HL-60/S4 treated with retinoic acid at 250 ng/mL for 4 days and 3 days (cell line): ENCODE measurements around the gene SRR.

ENCODE experiments used
- in situ Hi-C: fragments of 300-500 bp; cut with MboI; formaldehyde crosslinking; loops from 2 replicates; pipeline ENCODE4 v1.7.0; 2022; ENCODE audit warnings: low sequenced_read_pairs

SRR gene

DNA sequence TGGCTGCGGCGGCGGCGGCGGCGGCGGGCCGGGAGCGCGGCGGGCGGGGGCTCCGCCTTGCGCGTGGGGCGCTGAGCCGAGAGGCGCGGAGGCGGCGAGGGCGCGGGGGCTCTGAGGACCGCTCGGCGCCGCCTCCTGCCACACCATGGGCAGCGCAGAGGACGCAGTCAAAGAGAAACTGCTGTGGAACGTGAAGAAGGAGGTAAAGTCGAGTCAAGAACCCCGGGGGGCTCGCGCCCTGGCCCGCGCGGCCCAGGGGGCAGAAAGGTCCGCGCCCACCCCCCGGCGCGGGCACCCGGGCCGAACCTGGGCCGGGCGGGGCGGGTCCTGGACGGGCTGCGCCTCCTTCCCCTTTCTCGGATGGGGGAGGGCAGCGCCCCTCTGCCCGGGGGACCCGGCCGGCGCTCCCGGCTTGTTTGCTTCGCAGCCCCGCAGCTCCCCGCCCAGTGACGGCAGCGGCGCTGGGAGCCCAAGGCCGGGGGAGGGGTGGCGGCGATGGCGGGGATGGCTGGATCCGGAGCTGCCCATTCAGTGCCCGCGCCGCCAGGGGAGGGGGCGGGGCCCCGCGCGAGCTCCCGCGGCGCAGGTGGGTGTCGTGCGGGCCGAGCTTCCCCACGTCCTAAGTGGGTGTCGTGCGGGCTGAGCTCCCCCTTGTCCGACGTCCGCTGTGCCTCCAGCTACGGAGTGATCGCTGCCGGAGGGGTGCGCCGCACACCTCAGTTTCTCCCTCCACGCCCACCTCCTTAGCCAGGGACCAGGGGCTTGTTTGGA lies 34.0 kb downstream of the SRR start:
- in situ Hi-C loops: no loop called here

DNA sequence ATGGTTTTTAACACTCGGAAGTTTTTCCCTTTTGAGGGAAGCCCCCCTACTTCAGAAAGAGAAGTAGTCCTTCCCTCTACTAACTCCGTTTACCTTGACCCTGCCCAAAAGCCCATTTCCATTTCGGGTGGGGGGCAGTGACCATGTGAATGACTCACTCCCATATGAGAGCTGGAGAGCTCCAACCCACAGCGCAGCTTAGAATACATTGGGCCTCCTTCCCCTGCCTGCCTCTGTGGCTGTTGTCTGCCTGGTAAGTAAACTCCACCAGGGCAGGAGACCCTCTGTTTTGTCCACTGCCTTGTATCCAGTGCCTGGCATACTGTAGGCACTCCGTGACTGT lies 34.5 kb downstream of the SRR start:
- in situ Hi-C loops: no loop called here

DNA sequence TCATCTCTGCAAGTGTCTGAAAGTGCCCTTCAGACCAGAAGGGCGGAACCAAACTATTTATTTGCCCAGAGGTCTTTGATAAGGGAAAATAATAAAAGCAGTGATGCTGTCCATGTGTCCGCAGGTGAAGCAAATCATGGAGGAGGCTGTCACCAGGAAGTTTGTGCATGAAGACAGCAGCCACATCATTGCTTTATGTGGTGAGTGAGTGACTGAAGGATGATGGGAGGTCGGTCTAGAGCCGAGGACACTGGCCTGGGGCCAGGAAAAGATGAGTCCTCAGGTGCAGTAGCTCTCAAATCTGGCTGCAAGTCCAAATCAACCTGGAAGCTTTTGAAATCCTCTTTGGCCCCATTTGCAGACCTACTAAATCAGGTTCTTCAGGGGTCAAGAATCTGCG lies 39.7 kb downstream of the SRR start:
- in situ Hi-C loops: no loop called here

DNA sequence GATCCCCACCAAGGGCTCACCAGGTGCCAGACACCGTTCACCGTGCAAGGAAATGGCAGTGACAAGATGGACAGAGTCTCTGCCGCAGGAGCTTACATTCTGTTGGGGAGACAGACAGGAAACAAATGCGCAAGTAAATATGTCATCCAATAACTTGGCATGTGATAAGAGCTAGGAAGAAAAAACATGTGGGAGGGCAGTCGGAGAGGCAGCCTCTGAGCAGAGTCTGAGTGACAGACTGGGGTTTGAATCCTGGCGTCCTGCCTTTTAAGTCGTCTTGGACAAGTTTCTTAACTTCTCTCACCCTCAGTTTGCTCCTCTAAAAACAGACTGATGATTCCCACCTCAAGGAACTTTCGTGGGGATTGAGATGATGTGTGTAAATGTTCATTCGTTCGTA lies 40.8 kb downstream of the SRR start:
- in situ Hi-C loops: no loop called here

DNA sequence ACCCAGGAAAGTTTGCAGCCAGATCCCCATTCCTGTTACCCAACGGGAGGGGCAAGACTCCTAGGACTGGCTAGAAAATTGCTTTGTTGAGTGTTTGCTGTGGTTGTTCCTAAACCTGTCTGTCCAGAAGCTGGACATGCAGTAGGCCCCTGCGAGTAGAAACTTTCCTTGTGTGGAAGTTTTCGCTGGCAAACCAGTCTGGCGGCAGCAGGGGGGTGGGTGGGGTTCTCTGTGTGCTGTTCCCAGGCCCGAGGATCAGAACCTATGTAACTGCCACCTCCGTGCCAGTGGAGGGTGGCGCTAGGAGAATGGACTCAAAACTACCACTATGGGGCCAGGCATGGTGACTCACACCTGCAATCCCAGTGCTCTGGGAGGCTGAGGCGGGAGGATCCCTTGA lies 42.7 kb downstream of the SRR start:
- in situ Hi-C loops: no loop called here

DNA sequence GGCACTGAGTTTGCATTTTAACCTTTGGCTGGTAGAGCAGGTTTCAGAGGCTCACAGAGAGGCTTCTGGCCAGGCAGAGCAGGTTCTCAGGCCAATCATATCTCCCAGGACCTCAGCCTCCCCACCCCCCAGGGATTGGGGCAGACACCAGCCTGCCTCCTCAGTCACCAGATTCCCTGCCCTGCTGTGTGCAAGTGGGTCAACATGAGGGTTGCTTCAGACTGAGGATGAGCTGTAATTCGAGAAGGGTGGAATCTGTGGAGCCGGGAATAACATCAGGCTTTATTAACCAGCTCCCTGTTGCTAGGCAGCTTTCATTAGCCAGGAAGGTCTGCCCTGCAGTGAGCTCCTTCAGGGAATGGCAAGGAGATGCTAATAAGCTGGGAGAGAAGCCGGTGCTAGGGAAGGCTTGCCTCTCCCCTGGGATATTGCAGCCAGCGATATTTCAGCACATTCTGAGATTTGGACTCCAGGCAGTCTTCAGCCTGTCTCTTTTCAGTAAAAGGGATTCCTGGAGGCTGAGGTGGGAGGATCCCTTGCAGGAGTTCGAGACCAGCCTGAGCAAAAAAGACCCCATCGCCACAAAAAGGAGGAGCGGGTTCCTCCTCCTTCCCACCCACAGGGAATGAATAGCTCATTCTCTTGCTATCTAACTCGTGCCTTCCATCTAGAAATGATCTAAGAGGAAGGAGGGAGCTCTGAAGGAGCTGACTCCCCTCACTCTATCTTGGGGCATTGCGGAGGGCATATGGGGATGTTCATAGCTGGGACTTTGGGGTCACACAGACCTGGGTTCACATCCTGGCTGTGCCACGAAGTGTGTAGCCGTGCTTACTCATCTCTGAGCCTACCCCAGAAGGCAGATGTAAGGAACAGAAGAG lies 44.3 kb downstream of the SRR start:
- in situ Hi-C loops: no loop called here

DNA sequence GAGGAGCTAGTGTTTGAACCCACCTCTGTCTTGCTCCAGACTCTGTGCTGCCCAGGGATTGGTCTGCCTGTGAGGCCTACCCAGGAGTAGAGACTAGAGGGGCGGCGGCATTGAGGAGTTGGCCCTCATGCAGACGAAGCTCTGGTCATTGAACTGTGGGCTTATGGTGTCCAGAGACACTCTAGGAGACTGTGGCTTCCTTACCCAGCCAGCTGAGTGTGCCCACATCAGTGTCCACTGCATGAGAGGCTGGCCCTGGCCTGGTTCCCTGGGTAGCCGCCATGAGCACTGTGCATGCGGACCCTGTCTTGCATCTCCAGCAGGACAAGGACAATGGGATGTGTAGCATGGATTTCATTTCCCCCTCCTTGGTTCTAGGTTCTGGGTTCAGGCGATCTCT lies 47.5 kb downstream of the SRR start:
- in situ Hi-C loops: no loop called here

DNA sequence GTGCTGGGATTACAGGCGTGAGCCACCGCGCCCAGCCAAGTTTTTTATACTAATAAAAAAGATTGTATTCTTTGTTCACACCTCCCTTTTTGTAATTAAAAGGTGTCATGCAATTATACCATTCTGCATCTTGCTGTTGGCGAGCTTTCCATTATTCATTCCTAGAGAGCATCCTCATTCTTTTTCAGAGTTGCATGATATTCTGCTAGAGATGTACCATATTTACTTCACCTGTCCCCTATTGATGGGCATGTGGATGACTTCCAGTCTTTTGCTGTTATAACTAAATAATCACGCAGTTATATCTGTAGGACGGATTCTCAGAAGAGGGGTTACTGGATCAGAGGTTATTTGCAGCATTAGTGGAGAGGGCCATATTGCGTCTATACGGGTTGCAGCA lies 50.6 kb downstream of the SRR start:
- in situ Hi-C loops: no loop called here

DNA sequence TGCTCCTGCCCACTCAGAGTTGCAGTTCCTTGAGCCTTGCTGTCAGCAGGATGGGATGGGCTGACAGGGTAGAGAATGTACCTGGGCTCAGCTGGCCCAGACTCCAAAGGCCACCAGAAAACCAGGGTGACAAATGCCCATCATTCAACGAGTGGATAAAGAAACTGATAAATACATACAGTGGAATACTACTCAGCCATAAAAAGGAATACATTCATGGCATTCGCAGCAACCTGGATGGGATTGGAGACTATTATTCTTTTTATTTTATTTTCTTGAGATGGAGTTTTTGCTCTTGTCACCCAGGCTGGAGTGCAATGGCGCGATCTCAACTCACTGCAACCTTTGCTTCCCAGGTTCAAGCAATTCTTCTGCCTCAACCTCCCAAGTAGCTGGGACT lies 53.5 kb downstream of the SRR start:
- in situ Hi-C loops: no loop called here

DNA sequence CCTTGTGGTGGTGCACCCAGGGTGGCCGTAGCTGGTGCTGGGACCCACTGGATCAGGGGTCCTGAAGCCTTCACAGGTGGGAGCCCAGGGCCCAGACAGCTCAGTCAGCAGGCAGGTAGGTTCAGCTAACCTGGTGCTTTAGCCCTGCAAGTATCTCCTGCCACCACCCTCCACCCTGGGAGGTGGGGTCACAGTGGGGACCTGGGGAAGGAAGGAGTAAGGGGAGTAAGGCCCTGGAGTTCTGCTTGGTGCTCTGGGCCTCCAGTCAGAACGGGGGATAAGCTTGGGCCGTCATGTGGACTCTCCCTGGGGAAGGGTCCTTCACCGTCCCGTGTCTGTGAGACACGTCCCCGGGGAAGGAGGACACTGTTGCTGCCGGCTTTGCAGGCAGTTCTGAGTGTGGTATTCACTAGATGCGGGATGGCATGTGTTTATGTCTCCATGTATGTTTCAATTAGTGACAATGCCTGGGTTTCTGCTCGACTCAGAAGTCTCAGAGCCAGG lies 54.2 kb downstream of the SRR start:
- in situ Hi-C loops: no loop called here

DNA sequence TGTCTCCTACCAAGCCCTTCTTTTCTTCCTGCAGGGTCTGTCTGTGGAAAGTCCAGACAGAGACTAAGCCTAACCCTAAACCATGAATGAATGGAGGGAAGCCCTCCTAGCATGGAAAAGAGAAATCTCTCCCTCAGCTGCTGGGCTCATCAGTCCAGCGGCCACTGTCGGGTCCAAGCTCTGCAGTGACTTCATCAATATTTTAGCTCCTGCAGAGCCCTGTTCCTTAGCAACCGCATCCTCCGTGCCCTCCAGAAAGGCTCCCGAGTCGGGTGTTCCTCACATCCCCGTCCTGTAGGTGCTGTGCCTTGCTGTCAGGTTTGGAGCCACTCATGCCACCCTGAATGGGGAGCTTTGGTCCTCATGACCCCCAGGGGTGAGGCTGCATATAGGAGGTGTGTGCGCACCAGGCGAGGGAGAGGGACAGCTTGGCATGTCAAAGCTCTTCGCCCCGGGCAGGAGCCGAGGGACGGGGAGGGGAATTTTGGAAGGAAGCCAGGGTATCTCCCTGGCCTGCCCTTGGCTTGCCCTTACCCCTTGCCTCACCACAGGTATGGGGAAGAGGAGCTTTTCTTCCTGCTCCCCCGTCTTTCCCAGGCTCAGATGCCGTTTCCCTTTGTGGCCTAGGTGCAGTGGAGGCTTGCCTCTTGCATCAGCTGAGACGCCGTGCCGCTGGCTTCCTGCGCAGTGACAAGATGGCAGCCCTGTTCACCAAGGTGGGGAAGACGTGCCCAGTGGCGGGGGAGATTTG lies 57.4 kb downstream of the SRR start:
- in situ Hi-C loops: no loop called here

DNA sequence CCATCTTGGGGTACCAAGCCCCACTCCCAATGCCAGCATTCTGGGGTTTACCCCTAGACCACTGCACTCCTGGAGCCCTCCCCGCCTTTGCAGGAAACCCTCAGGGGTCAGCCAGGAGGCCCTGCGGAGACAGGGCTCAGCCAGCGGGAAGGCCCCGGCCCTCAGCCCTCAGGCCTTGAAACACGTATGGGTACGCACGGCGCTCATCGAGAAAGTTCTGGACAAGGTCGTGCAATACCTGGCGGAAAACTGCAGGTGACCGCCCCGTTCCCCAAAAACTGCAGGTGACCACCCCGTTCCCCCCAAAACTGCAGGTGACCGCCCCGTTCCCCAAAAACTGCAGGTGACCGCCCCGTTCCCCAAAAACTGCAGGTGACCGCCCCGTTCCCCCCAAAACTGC lies 58.3 kb downstream of the SRR start:
- in situ Hi-C loops: no loop called here

DNA sequence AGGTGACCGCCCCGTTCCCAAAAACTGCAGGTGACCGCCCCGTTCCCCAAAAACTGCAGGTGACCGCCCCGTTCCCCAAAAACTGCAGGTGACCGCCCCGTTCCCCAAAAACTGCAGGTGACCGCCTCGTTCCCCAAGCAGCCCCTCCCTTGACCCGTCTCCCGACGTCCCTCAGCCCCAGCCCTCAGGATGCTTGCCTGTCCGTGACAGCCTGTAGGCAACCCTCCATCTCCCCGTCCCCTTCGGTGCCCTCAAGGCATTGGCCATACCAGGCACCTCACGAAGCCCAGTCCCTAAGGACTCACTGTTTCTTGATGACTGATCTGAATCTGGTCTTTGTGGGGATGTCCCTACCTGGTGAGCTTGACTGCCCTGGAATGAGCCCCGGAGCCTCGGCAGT lies 58.7 kb downstream of the SRR start:
- in situ Hi-C loops: no loop called here

DNA sequence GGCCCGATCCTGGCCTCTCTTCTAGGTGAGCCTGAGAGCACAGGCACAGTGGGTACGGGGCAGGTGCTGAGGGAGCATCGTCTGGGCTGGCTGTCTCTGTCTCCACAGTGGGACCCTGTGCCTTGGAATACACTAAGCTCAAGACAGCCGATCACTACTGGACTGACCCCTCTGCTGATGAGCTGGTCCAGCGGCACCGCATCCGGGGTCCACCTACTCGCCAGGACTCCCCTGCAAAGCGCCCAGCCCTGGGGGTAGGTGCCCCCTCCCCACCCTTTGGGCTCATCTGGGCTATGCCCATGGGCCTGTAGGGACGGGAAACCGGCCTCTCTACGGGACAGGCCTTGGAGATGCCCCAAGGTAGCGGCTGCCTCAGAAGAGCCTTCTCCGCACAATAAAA lies 59.1 kb downstream of the SRR start:
- in situ Hi-C loops: no loop called here

DNA sequence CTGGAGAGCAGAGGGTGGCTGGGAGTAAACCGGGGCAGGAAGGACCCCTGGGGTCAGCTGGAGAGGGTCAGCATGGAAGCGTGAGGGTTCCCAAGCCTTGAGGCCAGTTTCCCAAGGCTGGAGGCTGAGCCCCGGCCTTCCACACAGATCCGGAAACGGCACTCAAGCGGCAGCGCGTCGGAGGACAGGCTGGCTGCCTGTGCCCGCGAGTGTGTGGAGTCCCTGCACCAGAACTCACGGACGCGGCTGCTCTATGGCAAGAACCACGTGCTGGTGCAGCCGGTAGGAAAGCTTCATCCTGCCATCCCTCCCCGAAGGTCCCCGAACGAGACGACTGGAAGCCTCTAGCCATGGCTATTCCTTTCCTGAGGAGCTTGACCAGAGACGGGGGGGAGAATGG lies 59.6 kb downstream of the SRR start:
- in situ Hi-C loops: no loop called here

DNA sequence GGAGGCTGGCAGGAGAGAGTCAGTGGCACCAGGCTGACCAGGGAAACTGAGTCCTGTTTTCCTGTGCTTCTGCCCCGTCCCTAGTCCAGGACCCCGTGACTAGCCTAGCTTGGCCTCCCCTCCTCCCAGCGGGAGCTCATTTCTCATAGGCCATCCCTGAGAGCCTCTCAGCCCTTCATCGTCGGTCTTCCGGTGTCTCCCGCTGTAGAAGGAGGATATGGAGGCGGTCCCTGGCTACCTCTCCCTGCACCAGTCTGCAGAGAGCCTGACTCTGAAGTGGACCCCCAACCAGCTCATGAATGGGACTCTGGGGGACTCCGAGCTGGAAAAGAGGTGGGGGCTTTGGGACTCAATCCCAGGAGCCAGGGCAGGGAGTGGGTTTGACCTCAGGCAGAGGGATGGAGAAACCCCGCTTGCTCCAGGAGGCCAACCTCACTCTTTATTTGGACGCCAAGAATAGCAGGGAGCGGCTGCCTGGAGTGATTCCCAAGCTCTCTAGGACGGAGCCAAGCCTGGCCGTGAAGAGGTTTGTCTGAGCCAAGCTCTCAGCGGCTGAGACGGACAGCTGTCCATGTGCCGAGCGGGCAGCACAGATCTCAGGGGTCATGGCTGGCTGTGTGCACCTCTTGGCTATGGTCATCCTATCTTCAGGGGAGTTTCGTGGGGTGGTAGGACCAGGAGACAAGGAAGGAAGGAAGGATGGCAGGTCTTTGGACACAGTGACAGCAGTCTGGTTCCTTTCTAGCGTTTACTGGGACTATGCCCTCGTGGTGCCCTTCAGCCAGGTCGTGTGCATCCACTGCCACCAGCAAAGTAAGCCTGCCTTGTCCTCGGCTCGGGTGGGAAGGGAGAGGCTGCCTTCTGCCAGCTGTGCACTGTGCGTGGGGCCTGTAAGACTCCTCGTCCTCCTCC lies 60.4 kb downstream of the SRR start:
- in situ Hi-C loops: no loop called here

DNA sequence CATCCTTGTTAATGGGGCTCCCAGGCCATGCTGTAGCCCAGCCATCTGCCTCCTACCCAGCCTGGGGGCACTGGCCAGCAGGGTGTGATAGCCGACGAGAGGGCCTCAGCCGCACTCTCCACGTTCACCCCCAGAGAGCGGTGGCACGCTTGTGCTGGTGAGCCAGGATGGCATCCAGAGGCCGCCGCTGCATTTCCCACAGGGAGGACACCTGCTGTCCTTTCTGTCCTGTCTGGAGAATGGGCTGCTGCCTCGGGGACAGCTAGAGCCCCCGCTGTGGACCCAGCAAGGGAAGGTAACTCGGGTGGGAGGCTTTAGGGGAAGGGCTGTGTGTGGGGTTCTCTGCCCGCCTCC lies 61.0 kb downstream of the SRR start:
- in situ Hi-C loops: no loop called here

DNA sequence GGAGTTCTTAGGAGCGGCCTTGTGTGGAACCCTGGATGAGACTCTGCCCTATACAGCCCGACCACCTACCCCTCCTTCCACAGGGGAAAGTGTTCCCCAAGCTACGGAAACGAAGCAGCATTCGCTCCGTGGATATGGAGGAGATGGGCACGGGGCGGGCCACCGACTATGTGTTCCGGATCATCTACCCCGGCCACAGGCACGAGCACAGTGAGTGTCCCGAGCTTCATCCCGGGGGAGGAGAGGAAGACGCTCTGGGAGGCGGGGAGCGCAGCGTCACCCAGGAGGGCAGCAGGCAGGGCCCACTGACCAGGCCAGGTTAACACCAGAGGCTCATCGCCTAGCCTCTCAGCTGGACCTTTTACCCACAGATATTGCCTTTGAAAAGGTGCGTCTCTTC lies 61.4 kb downstream of the SRR start:
- in situ Hi-C loops: no loop called here

DNA sequence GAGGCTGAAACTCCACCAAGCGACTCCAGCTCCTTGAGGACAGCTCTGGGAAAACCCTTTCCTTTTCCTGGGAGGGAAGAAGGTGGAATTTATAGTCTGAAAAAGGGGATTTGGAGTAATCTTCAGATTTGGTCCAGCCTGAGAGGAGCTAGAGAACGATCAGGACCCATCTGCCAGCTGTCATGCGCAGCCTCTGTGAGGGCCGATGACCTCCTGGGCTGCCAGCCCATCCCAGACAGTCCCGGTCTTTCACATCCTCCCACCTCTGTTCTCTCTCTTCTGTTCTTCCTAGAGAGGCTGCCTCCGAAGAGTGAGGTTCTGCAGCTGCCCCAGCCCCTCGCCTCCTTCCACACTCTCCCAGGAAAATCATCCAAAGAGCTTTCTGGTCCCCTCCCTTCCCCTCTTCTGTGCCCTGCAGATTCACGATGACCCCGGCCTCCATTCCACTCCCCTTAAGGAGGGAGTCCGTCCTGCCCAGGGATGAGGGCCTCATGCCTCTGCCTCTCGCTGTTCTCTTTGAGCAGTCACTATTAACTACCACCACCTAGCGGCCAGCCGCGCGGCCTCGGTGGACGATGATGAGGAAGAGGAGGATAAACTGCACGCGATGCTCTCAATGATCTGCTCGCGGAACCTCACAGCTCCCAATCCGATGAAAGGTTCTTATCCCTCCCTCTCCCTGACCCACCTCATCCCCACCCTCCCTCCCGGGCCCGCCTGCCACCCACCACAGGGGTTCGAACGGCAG lies 63.2 kb downstream of the SRR start:
- in situ Hi-C loops: no loop called here

DNA sequence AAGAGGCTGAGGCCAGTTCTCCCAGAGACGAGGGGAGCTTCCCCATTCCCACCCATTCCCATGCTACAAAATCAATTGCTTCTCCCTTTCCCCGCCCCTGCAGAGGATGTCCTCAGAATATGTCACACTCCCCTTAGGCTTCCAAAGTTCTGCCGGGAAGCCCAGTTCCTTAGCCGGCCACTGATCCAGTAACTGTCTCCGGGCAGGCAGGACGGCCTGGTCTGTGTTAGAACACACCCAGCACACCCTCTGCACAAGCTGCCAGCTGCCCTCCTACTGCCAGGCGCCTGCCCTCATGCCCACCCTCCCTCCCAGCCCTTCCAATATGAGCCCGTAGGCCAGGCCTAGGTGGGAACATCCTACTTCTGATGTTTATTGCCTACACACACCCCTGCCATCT lies 64.6 kb downstream of the SRR start:
- in situ Hi-C loops: no loop called here
